Activated CD4-positive, alpha-beta T cell treated with anti-CD3 and anti-CD28 coated beads, Interleukin-2, amount 50 U/mL, for 48 hours (primary cell): ENCODE results near the gene STT3A.

Experiments
- DNase-seq, 2 experiments: peaks; one replicate each; pipeline ENCODE4 v3.0.0-alpha.2; 2020

The STT3A gene

GRCh38 chr11:125591649-125592304 lies 875 bp upstream of the STT3A start:
- DNase-seq, result peak; percentile 39 to 47

- peak in 1 of 2 experiments; percentile 21 for DNase-seq
These were observed 615 bp downstream of the STT3A start for GRCh38 chr11:125593114-125593820.

DNA sequence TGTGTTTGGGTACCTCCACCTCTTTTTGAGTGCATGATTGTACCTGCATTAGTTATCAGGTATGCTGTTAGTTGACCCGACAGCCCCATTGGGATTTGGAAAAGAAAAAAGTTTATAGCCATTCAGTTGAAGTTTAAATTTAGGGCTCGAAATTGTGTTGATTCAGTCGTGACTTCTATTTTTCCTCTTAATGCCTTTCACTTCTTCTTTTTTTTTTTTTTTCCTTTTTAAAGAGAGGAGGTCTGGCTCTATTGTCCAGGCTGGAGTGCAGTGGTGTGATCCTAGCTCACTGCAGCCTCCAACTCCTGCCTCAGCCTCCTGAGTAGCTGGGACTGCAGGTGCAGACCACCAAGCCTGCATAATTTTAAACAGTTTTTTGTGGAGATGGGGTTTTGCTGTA lies 2.3 kb downstream of the STT3A start:
- no peak for DNase-seq

DNA sequence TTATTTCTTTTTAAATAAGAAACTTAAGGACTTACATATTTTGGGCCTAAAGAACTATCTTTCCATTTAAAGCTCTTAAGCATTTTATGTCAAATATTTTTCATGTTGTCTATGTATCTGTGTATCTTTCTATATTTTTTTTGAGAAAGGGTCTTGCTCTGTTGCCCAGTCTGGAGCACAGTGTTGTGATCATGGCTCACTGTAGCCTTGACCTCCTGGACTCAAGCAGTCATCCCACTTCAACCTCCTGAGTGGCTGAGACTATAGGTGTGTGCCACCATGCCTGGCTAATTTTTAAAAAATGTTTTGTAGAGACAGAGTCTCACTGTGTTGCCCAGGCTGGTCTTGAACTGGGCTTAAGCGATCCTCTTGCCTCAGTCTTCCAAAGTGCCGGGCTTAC lies 8.0 kb downstream of the STT3A start:
- DNase-seq, result no peak

- DNase-seq, result no peak
These were observed 10.6 kb downstream of the STT3A start for GRCh38 chr11:125603207-125603606.

DNA sequence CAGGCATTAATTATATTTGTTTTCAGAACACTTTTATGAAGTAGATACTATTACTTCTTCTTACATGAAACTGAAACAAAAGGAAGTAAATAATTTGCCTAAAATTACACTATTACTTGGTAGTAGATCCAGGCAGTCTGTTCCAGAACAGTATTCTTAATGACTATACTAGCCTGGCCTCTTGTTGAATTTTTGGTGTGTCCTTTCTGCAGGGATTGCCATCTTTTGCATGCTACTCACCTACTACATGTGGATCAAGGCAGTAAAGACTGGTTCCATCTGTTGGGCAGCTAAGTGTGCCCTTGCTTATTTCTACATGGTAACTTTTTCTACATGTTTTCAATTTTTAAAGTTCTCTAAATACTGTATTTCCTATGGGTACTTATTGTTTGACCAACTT lies 12.8 kb downstream of the STT3A start:
- no peak for DNase-seq

- no peak for DNase-seq
These were observed 16.9 kb downstream of the STT3A start for GRCh38 chr11:125609545-125609944.

DNA sequence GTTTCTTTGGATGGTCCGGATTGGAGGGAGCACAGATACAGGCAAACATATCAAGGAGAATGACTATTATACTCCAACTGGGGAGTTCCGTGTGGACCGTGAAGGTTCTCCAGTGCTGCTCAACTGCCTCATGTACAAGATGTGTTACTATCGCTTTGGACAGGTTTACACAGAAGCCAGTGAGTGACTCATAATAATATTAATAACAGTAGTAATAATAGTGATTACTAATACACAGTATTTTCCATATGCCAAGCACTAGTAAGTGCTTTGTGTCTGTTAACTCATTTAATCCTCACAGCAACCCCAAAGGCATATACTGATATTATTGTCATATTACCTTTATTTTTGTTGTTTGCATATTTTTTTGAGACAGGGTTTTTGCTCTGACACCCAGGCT lies 25.7 kb downstream of the STT3A start:
- no peak for DNase-seq

- DNase-seq, result no peak
These were observed 29.3 kb downstream of the STT3A start for GRCh38 chr11:125621995-125622394.

DNA sequence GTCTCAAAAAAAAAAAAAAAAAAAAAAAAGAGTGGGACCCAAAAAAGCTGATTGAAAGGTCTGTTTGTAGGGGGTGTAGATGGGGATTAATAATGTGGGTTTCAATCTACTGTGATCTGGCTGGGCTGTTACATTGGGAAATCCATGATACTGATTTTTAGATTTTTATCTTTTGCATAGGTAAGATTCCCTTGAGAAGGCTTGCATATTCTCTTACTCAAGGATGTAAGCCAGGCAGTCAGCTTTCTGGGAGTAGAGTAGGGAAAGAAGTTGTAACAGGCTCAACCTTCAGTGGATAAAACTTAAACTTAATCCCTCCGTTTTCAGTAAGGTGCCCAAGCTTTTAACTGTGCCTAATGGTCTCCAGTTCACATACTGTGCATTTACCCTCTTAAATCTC lies 30.4 kb downstream of the STT3A start:
- no peak for DNase-seq

DNA sequence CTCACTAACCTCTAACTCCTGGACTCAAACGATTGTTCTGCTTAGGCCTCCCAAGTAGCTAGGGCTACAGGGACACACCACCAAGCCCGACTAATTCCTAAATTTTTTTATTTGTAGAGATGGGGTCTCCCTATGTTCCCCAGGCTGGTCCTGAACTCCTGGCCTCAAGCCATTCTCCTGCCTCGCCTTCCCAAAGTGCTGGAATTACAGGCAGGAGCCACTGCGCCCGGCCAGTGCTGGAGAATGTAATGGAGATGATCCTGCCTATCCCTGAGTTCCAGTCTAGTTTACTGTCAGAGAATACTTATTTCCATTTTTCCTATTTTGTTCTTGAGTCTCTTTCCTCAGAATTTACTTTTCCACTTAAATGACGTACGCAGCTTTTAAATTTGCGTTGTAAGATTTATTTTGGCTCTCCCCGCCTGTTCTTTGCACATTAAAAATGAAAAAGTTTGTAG lies 32.1 kb downstream of the STT3A start, which contains the start of gene CHEK1:
Gene CHEK1 (plus strand): TSS at position 408 of the 458 bp plus-strand sequence. CDS start 1,606 bp downstream, outside the sequence.
- no peak for DNase-seq

DNA sequence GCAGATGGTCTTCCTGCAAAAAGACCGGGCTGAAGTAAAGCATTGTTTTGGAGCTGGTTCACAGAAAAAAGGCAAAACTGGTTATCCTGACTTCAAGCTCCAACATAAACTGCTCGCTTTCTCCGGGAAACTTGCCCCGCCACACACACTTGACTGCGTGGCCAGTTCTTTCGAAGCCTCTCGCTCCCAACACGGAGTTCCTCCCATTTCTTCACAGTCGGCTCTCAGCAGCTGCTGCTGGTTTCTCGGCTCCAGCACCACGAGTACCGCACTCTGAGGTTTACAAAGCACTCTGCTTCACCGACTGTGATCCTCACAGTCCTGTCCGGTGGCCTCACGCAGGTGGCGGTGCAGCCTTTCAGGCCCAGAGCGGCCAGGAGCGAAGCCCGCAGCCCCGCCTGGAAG lies 32.6 kb downstream of the STT3A start:
- DNase-seq, result no peak

GRCh38 chr11:125625630-125626287 lies 33.1 kb downstream of the STT3A start:
- peak; percentile 89 to 92 for DNase-seq

- DNase-seq, result peak in 1 of 2 experiments; percentile 8
These were observed 33.8 kb downstream of the STT3A start for GRCh38 chr11:125626288-125626950.

DNA sequence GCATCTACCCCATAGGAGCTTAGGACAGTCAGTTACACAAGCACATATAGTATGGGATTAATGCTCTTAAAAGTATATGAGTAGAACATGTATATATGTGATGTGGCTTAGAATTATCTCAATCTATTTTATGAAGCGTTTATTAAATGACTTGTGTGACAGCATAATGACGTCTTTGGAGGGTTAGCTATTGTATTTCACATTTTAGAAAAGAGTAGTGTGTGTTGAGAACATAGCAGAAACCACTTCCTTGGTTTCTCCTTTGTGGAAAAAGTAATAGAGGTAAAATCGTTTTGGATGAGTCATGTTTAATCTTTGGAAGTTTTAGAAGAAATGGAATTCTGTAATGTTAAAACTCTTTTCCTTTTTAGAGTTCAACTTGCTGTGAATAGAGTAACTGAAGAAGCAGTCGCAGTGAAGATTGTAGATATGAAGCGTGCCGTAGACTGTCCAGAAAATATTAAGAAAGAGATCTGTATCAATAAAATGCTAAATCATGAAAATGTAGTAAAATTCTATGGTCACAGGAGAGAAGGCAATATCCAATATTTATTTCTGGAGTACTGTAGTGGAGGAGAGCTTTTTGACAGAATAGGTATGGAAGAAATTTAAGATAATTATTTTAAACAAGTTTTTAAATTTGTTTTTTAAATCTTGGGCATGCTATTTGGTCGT lies 34.7 kb downstream of the STT3A start:
- DNase-seq, result no peak

- no peak for DNase-seq
These were observed 45.2 kb downstream of the STT3A start for GRCh38 chr11:125637840-125638239.

GRCh38 chr11:125638315-125638714 lies 45.7 kb downstream of the STT3A start:
- no peak for DNase-seq

DNA sequence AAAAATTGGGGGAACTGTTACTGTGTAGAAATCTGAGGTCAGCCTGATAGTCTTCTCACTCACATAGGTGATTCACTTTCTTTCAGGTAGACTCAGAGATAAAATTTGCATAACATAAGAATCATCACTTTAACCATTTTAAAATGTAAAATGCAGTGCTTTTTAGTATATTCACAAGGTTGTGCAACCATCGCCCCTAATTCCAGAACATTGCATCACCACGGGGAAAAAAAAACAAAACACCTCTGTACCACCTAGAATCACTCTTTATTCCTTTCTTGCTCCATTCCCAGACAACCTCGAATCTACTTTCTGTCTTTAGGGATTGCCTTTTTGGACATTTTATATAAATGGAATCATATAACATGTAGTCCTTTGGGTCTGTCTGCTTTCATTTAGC lies 53.2 kb downstream of the STT3A start:
- DNase-seq, result no peak

DNA sequence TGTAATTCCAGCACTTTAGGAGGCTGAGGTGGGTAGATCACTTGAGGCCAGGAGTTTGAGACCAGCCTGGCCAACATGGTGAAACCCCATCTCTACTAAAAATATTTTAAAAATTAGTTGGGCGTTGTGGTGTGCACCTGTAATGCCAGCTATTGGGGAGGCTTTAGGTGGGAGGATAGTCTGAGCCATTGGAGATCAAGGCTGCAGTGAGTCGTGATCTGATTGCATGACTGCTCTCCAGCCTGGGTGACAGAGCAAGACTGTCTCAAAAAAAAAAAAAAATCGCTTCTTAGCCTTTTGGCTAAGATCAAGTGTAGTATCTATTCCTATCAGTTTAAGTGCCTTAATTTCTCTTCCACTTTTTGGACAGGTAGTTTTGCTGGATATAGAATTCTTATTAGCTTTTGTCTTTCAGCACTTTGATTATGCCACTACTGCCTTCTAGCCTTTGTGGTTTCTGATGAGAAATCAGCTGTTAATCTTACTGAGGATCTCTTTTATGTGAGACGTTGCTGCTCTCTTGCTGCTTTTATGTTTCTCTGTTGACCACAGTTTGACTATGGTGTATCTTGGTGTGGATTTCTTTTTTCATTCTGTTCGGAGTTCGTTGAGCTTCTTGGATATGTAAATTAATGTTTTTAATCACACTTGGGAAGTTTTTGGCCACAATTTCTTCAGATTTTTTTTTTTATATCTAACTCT lies 57.0 kb downstream of the STT3A start:
- no peak for DNase-seq

GRCh38 chr11:125662689-125663088 lies 70.0 kb downstream of the STT3A start:
- no peak for DNase-seq

- no peak for DNase-seq
These were observed 71.3 kb downstream of the STT3A start for GRCh38 chr11:125663910-125664309.

DNA sequence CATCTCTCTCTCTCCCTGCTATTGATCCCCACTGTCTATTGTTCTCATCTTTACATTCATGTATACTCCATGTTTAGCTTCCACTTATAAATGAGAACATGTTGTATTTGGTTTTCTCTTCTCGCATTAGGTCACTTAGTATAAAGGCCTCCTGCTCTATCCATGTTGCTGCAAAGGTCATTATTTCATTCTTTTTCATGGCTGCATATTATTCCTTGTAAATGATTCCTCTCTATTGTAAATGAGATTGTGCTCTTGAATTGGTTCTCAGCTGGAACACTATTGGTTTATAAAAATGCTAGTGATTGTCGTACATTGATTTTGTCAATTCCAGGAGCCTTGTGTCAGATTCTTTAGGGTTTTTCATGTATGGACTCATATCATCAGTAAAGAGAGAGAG lies 74.5 kb downstream of the STT3A start:
- no peak for DNase-seq
